SK-N-SH treated with all-trans-retinoic acid at 6 μM for 48 hours (cell line): ENCODE results near the gene OGFOD3.

Source experiments
- ISL1 ChIP-seq: fragments of 250-450 bp; sonication (Bioruptor Pico); IDR thresholded peaks from 2 replicates; pipeline ENCODE4 v2.1.2; 2022; ENCODE audit warnings: mild to moderate bottlenecking, moderate library complexity
- PATZ1 ChIP-seq: fragments of 250-450 bp; sonication (Bioruptor Pico); IDR thresholded peaks from 2 replicates; pipeline ENCODE4 v1.8.0; 2020; ENCODE audit warnings: mild to moderate bottlenecking, moderate library complexity, borderline replicate concordance
- ZC3H10 ChIP-seq: fragments of 250-450 bp; sonication (Bioruptor Pico); IDR thresholded peaks from 2 replicates; pipeline ENCODE4 v1.5.1; 2021; ENCODE audit warnings: mild to moderate bottlenecking, moderate library complexity
- ZNF8 ChIP-seq: fragments of 450-650 bp; formaldehyde crosslinking; IDR thresholded peaks from 2 replicates; pipeline ENCODE4 v1.5.0; 2020; ENCODE audit warnings: mild to moderate bottlenecking, moderate library complexity

DNA sequence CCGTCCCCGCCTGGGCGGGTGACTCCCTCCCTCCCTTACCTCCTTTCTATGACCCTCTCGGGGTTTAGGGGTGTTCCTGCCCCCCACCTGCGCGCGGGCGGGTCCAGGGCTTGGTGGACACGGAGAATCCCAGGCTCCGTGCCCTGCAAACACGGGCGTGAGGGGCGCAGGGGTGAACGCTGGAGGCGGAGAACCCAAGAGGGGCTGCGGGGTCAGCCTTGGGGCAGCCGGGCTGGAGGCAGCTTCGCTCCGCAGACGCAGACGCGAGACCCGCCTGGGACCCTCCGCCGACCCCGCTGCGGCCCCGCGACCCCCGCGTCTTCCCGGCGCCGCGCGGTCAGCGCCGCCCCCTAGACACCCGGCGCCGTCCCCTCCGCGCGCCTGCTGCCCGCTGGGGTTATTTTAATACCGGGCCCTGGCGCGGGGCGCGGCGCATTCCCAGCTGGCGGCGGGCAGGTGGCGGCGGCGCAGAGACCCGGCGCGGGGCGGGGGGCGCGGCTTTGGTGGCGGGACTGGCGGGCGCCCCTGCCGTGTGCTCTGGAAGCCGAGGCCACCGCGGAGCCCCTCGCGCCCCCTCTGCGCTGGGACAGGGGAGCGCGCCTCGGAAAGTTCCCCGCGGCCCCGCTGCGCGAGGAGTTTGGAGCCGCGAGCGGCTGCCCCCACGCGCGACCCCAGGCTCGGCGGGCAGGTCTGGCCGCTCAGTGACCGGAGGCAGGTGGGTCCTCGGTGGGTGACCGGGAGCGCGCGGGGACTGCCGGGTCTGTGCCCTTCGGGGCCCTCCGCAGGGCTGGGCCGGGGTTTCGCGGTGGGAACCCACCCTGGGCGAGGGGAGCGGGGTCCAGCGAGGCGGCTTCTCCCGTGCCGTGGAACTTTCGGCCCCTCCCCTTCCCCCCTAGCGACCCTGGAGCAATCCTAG lies 46.8 kb downstream of the OGFOD3 start, which contains the start of gene UTS2R:
- TF ChIP-seq PATZ1 (CRISPR knock-in tag): no peak
- TF ChIP-seq ISL1 (CRISPR knock-in tag): no peak
- TF ChIP-seq ZC3H10 (CRISPR knock-in tag): no peak
- TF ChIP-seq ZNF8 (CRISPR knock-in tag): no peak
